ENCODE measurements around the gene PARD3. TPM values are rescaled to one million over a fixed set of nuclear protein-coding genes. Genes with fewer than 3 reads are reported as not detected.

Gene PARD3
- total RNA-seq, 1 experiment from 2014 or later = 52.9 TPM

DNA sequence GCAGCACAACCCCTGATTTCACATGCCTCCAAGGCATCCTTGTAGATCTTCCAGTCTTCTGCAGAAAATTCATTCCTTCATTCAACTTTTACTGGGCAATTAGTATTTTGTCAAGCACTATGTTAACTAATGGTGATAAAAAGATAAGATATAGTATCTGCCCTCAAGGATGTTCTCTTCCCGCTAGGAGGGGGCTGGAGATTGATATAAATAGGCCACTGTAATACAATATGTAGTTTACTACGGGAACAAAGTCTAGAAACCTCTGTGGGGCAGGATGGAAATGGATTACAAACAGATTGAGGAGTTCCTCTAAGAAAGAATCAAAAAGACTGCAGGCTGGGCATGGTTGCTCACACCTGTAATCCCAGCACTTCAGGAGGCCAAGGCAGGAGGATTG, 10.3 kb upstream of the PARD3 start:
- no peak for DNase-seq (ENCODE audit: low spot score)

DNA sequence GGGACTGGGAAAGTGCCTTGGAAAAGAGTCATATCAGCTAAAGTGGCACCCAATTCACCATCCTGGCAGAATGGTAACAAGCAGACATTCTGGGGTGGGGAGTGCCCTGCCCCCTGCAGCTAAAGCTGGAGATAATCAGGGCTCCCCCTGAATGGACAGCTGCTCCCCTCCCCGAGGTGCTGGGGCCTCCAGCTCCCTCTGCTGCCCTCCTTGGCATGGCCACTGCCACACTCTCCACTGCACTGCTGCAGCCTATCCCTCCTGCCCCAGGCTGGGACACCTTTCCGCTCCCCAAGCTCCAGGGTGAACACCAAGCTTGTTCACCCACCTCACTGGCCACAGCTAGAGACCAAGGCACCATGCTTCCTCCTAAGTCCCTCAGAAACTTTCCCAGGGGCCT, 9.8 kb upstream of the PARD3 start:
- DNase-seq (ENCODE audit: low spot score) = no peak

DNA sequence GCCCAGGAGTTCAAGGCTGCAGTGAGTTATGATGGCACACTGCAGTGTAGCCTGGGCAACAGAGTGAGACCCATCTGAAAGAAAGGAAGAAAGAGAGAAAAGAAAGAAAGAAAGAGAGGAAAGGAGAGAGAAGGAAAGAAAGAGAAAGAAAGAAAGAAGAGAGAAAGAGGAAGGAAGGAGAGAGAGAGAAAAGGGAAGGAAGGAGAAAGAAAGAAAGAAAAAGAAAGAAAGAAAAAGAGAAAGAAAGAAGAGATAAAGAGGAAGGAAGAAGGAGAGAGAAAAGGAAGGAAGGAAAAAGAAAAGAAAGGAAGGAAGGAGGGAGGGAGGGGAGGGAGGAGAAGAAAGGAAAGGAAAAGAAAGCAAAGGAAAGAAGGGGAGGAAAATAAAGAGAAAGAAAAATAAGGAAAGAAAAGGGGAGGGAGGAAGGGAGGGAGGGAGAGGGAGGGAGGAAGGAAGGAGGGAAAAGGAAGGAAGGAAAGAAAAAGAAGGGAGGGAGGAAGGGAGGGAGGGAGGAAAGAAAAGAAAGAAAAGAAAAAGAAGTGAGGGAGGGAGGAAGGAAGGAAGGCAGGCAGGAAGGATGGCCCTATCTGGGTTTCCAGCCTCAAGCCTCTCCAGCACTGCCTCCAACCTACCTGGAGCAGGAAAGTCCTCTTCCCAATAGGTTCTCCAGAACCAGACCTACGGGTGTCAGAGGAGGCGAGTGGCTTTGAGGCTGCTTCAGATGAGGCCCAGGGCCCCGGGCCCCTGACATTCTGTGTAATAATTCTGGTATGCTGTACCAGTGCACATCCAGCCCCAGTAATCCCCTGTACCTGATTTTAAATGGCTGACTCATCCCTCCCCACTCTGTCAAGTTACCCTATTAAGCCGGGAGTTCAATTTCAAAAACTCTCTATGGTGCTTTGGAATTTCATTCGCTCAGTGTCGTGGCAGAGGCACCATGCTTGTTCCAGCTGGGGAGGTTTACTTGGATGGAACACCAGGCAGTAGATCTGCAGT, 6.8 kb upstream of the PARD3 start:
- DNase-seq (ENCODE audit: low spot score) = peak; percentile 48

DNA sequence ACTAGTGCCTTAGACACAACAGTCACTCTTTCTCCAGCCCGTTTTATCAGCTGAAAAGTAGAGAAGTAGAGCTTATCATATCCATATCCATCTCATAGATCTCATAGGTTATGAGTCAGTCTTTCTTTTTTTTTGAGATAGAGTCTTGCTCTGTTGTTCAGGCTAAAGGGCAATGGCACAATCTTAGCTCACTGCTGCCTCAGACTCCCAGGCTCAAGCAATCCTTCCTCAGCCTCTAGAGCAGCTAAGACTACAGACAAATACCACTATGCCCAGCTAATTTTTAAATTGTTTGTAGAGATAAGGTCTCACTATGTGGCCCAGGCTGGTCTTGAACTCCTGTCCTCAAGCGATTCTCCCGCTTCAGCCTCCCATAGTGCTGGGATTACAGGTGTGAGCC, 2.5 kb upstream of the PARD3 start:
- DNase-seq (ENCODE audit: low spot score) = no peak

DNA sequence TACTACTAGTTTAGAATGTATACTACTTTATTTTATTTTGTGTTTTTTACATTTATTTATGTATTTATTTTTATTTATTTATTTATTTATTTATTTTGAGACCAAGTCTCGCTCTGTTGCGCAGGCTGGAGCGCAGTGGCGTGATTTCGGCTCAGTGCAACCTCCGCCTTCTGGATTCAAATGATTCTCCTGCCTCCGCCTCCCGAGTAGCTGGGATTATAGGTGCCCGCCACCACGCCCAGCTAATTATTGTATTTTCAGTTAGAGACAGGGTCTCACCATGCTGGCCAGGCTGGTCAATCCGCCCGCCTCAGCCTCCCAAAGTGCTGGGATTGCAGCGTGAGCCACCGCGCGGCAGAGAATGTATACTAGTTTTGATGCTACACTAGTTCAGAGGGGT, 2.0 kb upstream of the PARD3 start:
- DNase-seq (ENCODE audit: low spot score) = no peak

DNA sequence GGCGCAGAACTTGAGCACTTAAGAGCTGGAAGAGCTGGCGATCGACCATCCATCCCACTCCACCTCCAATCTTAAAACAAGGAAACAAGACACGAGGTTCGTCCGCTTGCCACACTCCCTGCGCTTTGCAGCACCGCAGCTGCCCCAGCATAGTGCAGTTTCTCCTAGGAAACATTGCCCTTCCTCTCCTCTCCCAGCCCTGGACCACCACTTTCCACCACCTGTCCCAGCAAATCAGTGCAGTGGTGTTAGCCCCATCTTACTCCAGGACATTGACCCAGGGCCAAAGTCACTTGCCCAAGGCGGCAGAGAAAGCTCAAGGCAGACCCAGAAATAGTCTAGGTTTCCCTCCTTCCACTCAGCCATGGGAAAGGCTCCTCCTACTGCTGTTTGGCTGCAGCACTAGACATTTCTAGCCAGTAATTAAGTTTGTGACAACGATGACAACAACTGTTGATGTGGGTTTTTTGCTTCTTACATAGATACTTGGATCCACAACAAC, 1.5 kb upstream of the PARD3 start:
- no peak for DNase-seq (ENCODE audit: low spot score)

DNA sequence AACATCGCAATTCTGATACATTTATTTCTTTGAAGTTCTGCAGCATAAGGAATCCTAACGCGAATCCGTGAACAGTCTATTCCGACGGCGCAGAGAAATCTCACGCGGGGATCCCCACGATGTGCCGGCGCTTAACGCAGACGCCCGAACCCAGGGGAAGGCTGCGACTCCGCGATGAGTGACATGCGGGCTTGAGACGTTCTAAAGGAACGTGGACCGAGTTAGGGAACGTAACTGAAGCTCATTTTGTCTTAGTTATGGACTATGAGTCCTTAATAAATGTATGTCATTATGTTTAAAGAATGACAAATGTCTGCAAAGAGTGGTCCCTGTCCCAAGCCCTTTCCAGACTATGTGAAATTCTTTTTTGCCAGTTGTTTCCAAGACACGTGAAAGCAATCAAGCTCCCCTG, 995 bp upstream of the PARD3 start:
- no peak for DNase-seq (ENCODE audit: low spot score)

DNA sequence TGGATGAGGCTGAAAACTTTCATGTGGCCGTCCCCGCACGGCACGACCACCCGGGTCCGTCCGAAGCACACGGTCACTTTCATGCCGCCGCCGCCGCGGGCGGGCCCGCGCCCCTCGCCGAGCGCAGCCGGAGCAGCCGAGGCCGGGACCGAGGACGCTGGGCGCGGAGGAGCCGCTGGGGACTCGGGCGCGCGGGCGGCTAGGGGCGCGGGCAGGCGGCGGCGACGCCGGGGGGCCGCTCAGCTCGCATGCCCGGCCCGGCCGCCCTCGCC, 247 bp downstream of the PARD3 start:
- no peak for DNase-seq (ENCODE audit: low spot score)

DNA sequence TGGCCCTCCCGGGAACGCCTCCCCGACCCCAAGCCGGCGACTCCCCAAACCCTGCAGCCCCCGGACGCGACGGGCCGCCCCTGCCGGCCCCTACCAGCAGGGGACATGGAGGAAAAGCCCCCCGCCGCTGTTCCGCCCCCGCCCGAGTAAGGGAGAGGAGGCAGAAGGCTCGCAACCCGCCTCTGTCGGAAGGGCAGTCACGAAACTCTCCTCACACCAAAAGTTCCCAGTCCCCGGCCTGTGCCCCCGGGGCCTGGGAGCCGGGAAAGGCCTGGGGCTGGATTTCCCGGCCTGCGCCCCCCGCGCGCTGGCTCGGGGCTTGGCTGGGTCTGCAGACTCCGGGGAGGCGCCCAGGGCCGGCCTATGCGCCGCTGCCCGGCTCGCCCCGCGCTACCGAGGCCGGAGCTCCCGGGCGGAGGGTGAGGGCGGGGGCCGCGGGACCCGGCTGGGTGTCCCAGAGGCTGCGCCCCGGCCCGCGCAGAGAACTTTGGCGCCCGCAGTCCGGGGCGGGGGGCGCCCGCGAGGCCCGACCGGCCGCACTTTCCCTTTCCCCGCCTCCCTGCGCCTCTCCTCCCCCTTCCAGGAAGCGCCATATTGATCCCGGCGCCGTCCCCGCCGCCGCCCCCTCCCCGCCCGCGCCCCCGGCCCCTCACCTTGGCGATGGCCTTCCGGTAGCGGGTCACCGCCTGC, 728 bp downstream of the PARD3 start:
- no peak for DNase-seq (ENCODE audit: low spot score)

DNA sequence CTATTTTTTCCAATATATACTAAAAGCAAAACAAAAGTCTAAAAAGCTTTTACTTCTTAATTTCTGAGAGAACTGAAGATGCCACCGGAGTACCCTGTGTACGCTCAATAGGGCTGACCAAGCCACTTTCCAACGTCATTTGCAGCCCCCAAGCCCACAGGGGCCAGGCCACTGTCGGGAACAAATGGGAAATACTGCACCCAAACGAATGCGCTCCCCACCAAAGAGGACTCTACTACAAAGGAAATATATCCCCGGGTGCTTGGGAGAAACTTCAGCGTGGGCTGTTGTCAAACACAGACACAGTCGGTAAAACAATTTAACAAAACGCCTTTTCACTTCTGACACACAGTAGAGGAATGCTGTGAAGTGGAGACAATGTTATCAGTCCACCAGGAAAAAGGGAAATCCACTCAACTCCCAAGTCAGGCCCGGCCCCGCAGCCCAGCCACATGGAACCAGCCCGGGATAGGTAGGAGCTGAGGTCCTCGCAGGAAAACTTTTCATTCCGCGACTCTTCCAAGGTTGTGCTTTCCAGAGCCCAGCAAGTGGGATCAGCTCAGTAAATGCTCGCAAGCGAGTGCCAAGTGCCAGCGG, 1.4 kb downstream of the PARD3 start:
- DNase-seq (ENCODE audit: low spot score) = peak; percentile 36

DNA sequence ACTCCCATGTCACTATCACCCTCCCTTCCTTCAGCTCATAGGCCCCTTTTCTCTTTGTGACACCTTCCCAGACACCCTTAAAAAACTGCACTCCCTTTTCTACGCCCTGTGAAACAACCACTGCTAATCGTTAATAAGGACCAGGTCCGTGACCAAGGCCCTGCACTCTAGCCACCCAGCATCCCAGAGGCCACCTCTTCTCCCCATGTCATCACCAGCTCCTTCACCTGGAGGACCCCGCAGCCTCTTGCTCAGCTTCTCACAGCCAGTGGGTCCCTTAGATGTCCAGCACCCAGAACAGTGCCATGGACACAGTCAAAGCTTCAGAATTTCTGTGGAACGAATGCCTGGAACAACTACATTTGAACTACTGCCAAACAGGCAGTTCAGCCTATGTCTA, 2.3 kb downstream of the PARD3 start:
- DNase-seq (ENCODE audit: low spot score) = no peak

DNA sequence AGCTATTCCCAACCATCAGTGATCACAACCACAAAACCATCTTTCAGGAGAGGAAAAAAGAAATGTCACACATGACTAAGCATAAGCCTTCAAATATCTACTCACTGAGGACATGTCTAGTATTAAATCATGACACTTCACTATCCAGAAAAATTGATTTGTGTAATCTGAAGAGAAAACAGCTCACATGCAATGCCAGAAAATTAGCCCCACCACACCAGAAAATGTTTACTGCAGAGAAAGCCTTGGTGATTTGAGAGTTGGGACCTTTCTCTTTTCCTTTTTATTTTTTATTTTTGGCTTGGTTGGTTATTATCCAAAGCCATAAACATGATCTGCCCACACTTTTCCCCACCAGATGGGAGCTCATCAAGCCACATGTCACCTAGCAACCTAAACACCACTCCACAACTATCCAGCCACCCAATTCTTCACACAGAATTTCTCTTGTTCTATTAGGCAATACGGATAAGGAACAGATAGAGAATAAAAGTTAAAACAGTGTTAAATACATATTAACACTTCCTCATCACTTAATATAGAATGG, 3.1 kb downstream of the PARD3 start:
- DNase-seq (ENCODE audit: low spot score) = no peak

DNA sequence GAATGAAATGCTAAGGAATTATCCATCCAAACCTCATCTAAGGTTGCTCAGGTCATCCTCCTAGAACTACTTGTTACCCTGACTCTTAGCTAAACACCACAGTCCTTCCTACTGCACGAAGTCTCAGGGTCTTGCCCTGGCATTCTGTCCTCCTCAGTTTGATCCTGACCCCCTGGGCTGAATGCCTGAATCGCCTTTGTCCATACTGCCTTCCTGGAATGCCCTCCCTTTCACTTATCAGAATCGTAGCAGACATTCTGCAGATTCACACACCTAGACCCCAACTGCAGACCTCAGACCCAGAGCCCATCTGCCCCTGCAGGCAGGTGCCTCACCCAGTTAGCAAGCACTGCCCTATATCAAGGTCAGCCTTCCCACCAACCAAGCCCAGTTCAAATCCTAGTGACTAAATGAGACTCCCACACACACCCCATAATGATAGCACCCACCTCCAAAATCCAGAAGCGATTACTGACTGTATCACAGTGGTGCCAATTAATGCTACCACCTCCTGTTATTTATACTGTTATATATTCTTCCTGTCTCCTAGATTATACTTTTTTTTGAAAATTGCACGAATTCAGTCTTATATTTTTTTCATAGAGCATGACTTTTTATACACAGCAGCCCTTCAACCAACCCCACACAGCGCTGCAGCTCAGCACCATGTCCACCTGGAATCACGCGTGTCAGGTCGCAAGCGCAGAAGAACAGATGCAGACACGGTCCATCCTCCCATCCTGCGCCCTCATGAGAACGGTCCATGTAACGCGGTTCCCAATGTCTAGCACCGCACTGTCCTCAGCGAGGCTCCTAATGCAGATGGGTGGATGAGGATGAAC, 3.7 kb downstream of the PARD3 start:
- DNase-seq (ENCODE audit: low spot score) = no peak

DNA sequence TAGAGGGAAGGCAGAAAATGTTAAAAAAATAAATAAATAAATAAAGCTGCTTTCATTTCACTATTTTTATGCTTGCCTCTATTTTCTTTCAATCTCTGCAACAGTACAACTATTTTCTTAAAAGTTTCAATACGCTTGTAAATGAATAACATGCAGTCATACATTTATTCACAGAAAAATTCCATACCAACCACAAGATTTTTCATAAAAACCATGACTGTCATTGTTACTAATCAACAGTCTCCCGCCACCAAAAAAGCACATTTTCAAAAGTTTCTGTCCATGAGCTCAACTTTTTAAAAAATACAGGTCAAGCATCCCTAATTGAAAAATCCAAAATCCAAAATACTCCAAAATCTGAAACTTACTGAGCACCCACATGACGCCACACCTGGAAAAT, 5.3 kb downstream of the PARD3 start:
- no peak for DNase-seq (ENCODE audit: low spot score)

DNA sequence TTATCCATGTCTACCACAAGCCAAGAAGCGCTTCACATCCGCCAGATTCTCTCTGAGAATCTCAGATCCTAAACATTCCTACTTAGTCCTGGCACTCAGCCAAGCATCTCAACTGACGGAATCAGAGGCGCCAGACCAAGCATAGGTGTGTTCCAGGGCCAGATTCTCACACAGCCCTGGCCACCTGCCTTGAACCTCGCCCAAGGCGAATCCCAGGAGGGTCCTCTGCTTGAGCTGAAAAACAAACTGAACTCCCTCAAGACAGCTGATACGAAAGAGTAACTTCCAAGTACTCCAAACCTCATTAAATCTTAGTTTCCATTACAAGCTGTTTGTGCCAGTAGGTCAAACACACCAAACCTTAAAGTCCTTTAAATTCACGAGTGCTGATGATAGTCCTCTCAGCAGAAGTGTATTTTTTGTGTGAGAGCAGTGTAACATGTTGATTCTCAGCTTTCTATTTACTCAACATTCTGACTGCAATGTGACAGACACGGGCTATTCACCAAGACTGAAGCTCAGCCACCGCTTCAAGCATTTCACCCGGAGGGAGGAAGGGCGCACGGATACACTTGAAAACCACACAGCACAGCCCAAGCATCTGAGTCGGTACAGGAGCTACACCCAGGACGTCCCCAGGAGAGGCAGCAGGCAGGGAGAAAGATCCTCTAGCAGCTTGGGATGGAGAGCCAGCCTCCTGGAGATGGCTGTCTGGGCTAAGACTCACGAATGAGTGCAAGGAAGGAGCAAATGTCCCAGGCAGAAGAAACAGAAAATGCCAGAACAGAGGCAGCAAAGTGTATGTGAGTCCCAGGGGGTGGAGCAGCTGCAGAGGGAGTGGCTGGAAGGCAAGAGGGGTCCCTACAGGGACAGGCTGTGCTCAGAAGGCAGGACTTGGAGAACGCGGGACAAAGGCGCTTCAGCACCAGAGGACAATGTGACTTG, 6.0 kb downstream of the PARD3 start:
- DNase-seq (ENCODE audit: low spot score) = no peak

DNA sequence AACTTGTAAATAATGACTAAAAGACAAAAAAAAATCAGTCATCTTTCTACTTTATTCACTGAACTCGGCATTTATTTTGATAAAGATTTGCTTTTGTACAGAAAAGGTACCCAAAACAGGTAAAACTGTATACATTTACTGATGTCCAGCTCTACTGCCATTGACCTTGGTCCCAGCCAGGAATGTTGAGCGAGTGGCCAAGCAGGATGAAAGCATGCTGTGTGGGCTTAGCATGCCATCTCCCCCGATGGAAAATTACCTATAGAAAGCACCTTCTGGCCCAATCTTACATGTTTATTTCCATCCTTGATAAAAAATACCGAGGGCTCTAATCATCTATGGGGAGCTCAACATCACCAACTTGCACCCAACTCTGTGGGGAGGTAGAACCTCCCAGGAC, 6.8 kb downstream of the PARD3 start:
- no peak for DNase-seq (ENCODE audit: low spot score)

DNA sequence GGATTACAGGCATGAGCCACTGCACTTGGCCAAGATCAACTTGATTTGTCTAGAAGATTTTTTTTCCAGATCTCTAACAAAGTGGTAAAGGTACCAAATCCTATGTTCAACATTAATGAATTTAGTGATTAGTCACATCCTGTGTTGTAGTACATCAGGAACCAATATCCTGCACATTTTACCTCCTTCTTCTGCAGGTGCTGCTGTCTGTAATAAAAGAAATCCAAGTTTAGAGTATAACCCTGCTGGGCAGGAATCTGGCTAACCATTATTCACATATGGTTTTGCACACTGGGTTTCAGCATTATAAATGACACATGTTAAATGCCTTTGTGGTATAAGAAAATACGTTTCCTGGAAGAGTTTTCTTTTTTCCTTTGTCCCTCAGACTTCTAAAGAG, 10.8 kb downstream of the PARD3 start:
- peak; percentile 62 for DNase-seq (ENCODE audit: low spot score)

DNA sequence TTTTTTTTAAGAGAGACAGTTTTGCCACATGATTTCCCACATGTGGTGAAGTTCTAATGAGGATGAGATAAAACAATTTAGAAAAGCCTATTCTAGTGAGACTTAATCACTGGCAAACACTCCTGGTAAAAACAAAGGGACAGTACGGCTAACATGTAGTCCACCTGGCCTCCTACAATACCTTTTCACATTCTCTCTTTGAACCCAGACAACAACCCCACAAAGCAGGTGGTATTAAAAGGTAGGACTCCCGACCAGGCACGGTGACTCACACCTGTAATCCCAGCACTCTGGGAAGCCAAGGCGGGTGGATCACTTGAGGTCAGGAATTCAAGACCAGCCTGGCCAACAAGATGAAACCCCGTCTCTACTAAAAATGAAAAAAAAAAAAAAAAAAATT, 12.4 kb downstream of the PARD3 start:
- no peak for DNase-seq (ENCODE audit: low spot score)

DNA sequence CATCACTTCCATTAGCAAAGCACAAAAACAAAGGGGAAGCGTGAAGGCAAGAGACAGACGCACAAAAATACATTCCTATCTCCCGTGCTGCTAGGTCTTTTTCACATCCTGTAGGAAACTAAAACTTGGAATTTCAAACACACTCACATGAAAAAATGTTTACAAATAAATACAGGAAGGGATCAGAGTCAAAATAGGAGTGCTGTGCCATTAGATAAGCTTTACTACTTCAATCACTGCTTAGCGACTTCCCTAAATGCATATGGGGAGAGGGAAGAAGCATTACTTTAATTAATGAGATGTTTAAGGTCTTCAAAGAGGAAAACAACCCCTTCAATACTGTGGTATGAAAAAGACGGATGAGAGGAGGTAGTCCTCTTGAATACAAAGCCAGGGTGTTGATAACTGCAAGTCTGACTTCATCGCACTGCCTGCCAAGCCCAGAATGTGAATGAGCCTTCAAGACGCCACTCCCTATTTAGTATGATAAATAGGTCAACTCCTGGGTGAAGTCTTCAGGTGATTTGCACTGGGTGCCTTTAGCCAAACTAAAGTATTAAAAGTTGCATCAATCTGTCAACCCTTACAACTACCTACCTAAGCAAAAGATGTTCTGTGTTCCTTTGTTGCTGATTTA, 13.9 kb downstream of the PARD3 start:
- no peak for DNase-seq (ENCODE audit: low spot score)

DNA sequence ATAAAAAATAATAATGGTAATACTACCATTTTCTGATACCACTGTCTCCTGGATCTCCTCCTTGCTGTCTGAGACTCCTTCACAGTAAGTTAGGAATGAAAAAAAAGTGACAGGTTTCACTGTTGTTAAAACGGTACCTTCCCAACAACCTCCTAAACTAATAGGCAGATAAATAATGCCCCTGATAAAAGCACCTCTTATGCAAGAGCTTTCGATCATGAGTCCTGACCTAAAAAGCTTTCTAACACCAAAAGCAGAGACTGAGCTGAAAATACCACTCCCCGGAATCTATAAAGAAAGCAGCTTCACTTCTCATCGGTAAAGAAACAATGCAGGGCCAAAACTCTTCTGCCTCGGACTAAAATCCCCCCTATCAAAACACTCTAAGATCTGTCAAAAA, 14.5 kb downstream of the PARD3 start:
- DNase-seq (ENCODE audit: low spot score) = no peak

Measured in A172 (cell line).